GM23338 (cell line): ENCODE data around the gene B3GNT3.

Source experiments
- CTCF ChIP-seq, 2 experiments: fragments of 200-600 bp in 1 of 2; sonication (generic) in 1 of 2; conservative IDR thresholded peaks; 2 replicates each; pipeline versions ENCODE4 v1.5.1 to v1.6.1; 2016 to 2017; ENCODE audit warnings: antibody characterized with exemption in 2 of 2, low read depth in 2 of 2, mild to moderate bottlenecking in 2 of 2, moderate library complexity in 1 of 2
- EZH2 ChIP-seq: fragments of 200-600 bp; sonication (generic); IDR thresholded peaks from one replicate; pipeline ENCODE4 v1.8.0; 2017; ENCODE audit warnings: antibody characterized with exemption, mild to moderate bottlenecking, low read depth; ENCODE audit not compliant: unreplicated experiment
- JUNB ChIP-seq: IDR thresholded peaks from one replicate; pipeline ENCODE4 v1.6.1; 2016; ENCODE audit warnings: antibody characterized with exemption; ENCODE audit not compliant: unreplicated experiment
- POLR2AphosphoS5 ChIP-seq: IDR thresholded peaks from 2 replicates; pipeline ENCODE4 v1.6.1; 2016; ENCODE audit warnings: antibody characterized with exemption, low read depth
- ZNF331 ChIP-seq: fragments of 250-450 bp; sonication (Bioruptor Pico); IDR thresholded peaks from 2 replicates; pipeline ENCODE4 v1.5.0; 2020; ENCODE audit warnings: low read depth, mild to moderate bottlenecking, moderate library complexity
- TF ChIP-seq, protein P1 (sequence below): IDR thresholded peaks from one replicate; pipeline ENCODE4 v1.6.1; 2018; ENCODE audit warnings: antibody characterized with exemption; ENCODE audit not compliant: unreplicated experiment

- TF ChIP-seq CTCF (conservative IDR thresholded peaks at IDR 0.05; ENCODE audit: low read depth in 2 of 2) (no peak), EZH2 (no peak), POLR2AphosphoS5 (no peak), ZNF331 (CRISPR knock-in tag) (no peak), JUNB (no peak)
- TF ChIP-seq, protein P1, sequence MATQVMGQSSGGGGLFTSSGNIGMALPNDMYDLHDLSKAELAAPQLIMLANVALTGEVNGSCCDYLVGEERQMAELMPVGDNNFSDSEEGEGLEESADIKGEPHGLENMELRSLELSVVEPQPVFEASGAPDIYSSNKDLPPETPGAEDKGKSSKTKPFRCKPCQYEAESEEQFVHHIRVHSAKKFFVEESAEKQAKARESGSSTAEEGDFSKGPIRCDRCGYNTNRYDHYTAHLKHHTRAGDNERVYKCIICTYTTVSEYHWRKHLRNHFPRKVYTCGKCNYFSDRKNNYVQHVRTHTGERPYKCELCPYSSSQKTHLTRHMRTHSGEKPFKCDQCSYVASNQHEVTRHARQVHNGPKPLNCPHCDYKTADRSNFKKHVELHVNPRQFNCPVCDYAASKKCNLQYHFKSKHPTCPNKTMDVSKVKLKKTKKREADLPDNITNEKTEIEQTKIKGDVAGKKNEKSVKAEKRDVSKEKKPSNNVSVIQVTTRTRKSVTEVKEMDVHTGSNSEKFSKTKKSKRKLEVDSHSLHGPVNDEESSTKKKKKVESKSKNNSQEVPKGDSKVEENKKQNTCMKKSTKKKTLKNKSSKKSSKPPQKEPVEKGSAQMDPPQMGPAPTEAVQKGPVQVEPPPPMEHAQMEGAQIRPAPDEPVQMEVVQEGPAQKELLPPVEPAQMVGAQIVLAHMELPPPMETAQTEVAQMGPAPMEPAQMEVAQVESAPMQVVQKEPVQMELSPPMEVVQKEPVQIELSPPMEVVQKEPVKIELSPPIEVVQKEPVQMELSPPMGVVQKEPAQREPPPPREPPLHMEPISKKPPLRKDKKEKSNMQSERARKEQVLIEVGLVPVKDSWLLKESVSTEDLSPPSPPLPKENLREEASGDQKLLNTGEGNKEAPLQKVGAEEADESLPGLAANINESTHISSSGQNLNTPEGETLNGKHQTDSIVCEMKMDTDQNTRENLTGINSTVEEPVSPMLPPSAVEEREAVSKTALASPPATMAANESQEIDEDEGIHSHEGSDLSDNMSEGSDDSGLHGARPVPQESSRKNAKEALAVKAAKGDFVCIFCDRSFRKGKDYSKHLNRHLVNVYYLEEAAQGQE = no peak
Observed at GRCh38 chr19:17860331-17860992, 65.5 kb downstream of the B3GNT3 start.
